SK-N-SH (cell line): ENCODE measurements around the gene ARHGAP6. TPM values are rescaled to one million over a fixed set of nuclear protein-coding genes. Genes with fewer than 3 reads are reported as not detected.

Experiments
- CTCF ChIA-PET: fragments of 300-600, 350-600 bp; formaldehyde crosslinking; extraction: SDS; loops from one replicate; lab custom pipeline; 2021; lab: Yijun Ruan, JAX
- POLR2A ChIA-PET: fragments of 350-600 bp; sonication (Branson Sonifier 250); formaldehyde crosslinking; extraction: SDS; loops from one replicate; lab custom pipeline; 2020; ENCODE audit warnings: antibody characterized with exemption, inconsistent platforms; lab: Yijun Ruan, JAX
- DNase-seq: peaks from one replicate; pipeline ENCODE4 v3.0.0; 2012
- H2AFZ ChIP-seq: fragments of 200-600 bp; sonication (generic); 2 replicates; pipeline ENCODE4 v1.8.1; 2016; ENCODE audit warnings: antibody characterized with exemption, mild to moderate bottlenecking, low read depth
- H3F3A ChIP-seq: fragments of 200-600 bp; sonication (generic); replicated peaks from 2 replicates; pipeline ENCODE3; 2016; ENCODE audit warnings: antibody characterized with exemption, mild to moderate bottlenecking; ENCODE audit not compliant: insufficient read depth
- H3K27ac ChIP-seq, 2 experiments: fragments of 200-500 bp in 1 of 2; fragments of 200-600 bp in 1 of 2; sonication (Bioruptor generic) in 1 of 2; sonication (generic), shearing (Covaris generic) in 1 of 2; 2 replicates each; pipeline versions ENCODE4 v1.5.1 to v1.6.1; 2014 to 2016; ENCODE audit warnings: low read depth in 2 of 2, inconsistent platforms in 1 of 2, low read length in 1 of 2, mild to moderate bottlenecking in 1 of 2, mixed read lengths in 1 of 2
- H3K27me3 ChIP-seq: fragments of 200-600 bp; sonication (generic), shearing (Covaris generic); 2 replicates; pipeline ENCODE4 v1.6.1; 2016; ENCODE audit warnings: mixed run types; ENCODE audit not compliant: insufficient read depth
- H3K36me3 ChIP-seq, 2 experiments: fragments of 200-500 bp in 1 of 2; fragments of 200-600 bp in 1 of 2; sonication (Bioruptor generic) in 1 of 2; sonication (generic) in 1 of 2; replicated peaks in 1 of 2; 2 replicates each; pipeline versions ENCODE3 to v1.5.1; 2014 to 2016; ENCODE audit warnings: low read length in 1 of 2, mild to moderate bottlenecking in 1 of 2; ENCODE audit not compliant: insufficient read depth in 2 of 2, control insufficient read depth in 1 of 2
- H3K4me1 ChIP-seq, 2 experiments: fragments of 200-500 bp in 1 of 2; fragments of 200-600 bp in 1 of 2; sonication (Bioruptor generic) in 1 of 2; sonication (generic), shearing (Covaris generic) in 1 of 2; 2 replicates each; pipeline versions ENCODE4 v1.5.1 to v1.6.1; 2014 to 2016; ENCODE audit warnings: low read depth in 1 of 2, low read length in 1 of 2, mixed run types in 1 of 2; ENCODE audit not compliant: insufficient read depth in 2 of 2, control insufficient read depth in 1 of 2
- H3K4me2 ChIP-seq: fragments of 200-600 bp; sonication (generic), shearing (Covaris generic); 2 replicates; pipeline ENCODE4 v1.6.1; 2017; ENCODE audit warnings: mixed run types
- H3K4me3 ChIP-seq, 2 experiments: fragments of 200-500 bp in 1 of 2; fragments of 200-600 bp in 1 of 2; sonication (Bioruptor generic) in 1 of 2; sonication (generic), shearing (Covaris generic) in 1 of 2; 2 replicates each; pipeline versions ENCODE4 v1.5.1 to v1.8.1; 2014 to 2016; ENCODE audit warnings: low read depth in 2 of 2, inconsistent platforms in 1 of 2, low read length in 1 of 2, mild to moderate bottlenecking in 1 of 2, mixed read lengths in 1 of 2, moderate library complexity in 1 of 2
- H3K79me2 ChIP-seq: fragments of 200-600 bp; sonication (generic); 2 replicates; pipeline ENCODE4 v1.8.1; 2017; ENCODE audit warnings: mild to moderate bottlenecking; ENCODE audit not compliant: insufficient read depth
- H3K9ac ChIP-seq: fragments of 200-600 bp; sonication (generic); 2 replicates; pipeline ENCODE4 v1.6.1; 2017; ENCODE audit warnings: mixed run types
- H3K9me2 ChIP-seq: fragments of 200-600 bp; sonication (generic); 2 replicates; pipeline ENCODE4 v1.6.1; 2017; ENCODE audit warnings: mixed run types
- H3K9me3 ChIP-seq: fragments of 200-600 bp; sonication (generic); 2 replicates; pipeline ENCODE4 v1.6.1; 2017; ENCODE audit warnings: mixed run types, mild to moderate bottlenecking, moderate library complexity
- H4K20me1 ChIP-seq: fragments of 200-600 bp; sonication (generic); 2 replicates; pipeline ENCODE4 v1.6.1; 2017; ENCODE audit warnings: mild to moderate bottlenecking, mixed run types; ENCODE audit not compliant: insufficient read depth
- CHD2 ChIP-seq: fragments of 150-350 bp; IDR thresholded peaks from 2 replicates; pipeline ENCODE4 v1.6.1; 2018; ENCODE audit warnings: low read length; ENCODE audit not compliant: partially characterized antibody
- EP300 ChIP-seq, 2 experiments: IDR thresholded peaks; 2 replicates each; pipeline versions ENCODE4 v1.4.0 to v1.6.1; 2012; ENCODE audit warnings: borderline replicate concordance in 1 of 2, low read depth in 1 of 2, low read length in 1 of 2
- EZH2phosphoT487 ChIP-seq: fragments of 200-600 bp; sonication (generic); IDR thresholded peaks from 2 replicates; pipeline ENCODE4 v1.6.1; 2017; ENCODE audit warnings: low read depth, mixed run types, mild to moderate bottlenecking, antibody characterized with exemption, moderate library complexity, borderline replicate concordance
- FOSL2 ChIP-seq: IDR thresholded peaks from 2 replicates; pipeline ENCODE4 v1.4.0; 2012; ENCODE audit warnings: low read depth, mild to moderate bottlenecking, moderate library complexity, borderline replicate concordance
- FOXM1 ChIP-seq: IDR thresholded peaks from 2 replicates; pipeline ENCODE4 v1.4.0; 2012; ENCODE audit warnings: low read depth, mild to moderate bottlenecking
- GATA2 ChIP-seq: sonication (generic); formaldehyde crosslinking; IDR thresholded peaks from 2 replicates; pipeline ENCODE4 v1.5.0; 2020; ENCODE audit warnings: mild to moderate bottlenecking, missing genetic modification reagents
- MAX ChIP-seq: IDR thresholded peaks from 2 replicates; pipeline ENCODE4 v1.4.0; 2012; ENCODE audit warnings: low read depth
- MXI1 ChIP-seq: IDR thresholded peaks from 2 replicates; pipeline ENCODE4 v1.6.1; 2012; ENCODE audit warnings: mild to moderate bottlenecking, low read depth, low read length, improper control_type of control experiment
- NFIC ChIP-seq: IDR thresholded peaks from 2 replicates; pipeline ENCODE4 v1.4.0; 2012; ENCODE audit warnings: borderline replicate concordance
- NRF1 ChIP-seq: IDR thresholded peaks from 2 replicates; pipeline ENCODE4 v1.6.1; 2012; ENCODE audit warnings: low read depth, mild to moderate bottlenecking, low read length
- POLR2AphosphoS5 ChIP-seq: IDR thresholded peaks from 2 replicates; pipeline ENCODE4 v1.6.1; 2012; ENCODE audit warnings: low read depth, low read length
- RAD21 ChIP-seq: IDR thresholded peaks from 2 replicates; pipeline ENCODE4 v1.6.1; 2012; ENCODE audit warnings: mild to moderate bottlenecking, low read length
- RCOR1 ChIP-seq: fragments of 150-350 bp; IDR thresholded peaks from 2 replicates; pipeline ENCODE4 v1.6.1; 2017; ENCODE audit warnings: antibody characterized with exemption, low read length
- RXRA ChIP-seq: IDR thresholded peaks from 2 replicates; pipeline ENCODE4 v1.4.0; 2012; ENCODE audit warnings: low read depth, mild to moderate bottlenecking, borderline replicate concordance
- SMC3 ChIP-seq: IDR thresholded peaks from 2 replicates; pipeline ENCODE4 v1.6.1; 2012; ENCODE audit warnings: low read depth, low read length, improper control_type of control experiment
- TAF1 ChIP-seq: IDR thresholded peaks from 2 replicates; pipeline ENCODE4 v1.6.1; 2012; ENCODE audit warnings: low read depth, mild to moderate bottlenecking, low read length, moderate library complexity, borderline replicate concordance
- TCF12 ChIP-seq: IDR thresholded peaks from 2 replicates; pipeline ENCODE4 v1.4.0; 2012
- USF1 ChIP-seq: IDR thresholded peaks from 2 replicates; pipeline ENCODE4 v1.4.0; 2012; ENCODE audit warnings: low read depth, borderline replicate concordance
- WGBS: methylation state at CpG from one replicate; pipeline ENCODE4 v1.1.6; 2017; ENCODE audit warnings: low lambda C conversion rate; 5-methylcytosine and 5-hydroxymethylcytosine counted together
- polyA plus RNA-seq, 3 experiments: library from polyadenylated mRNA; depleted of rRNA; stranded (reverse); fragments of >200 nt; gene quantifications; 2 replicates each; pipeline ENCODE4 v1.2.3, GENCODE V29; 2012

ARHGAP6 gene
- polyA plus RNA-seq, 1 of the 3 experiments (the other 2 are of a cell fraction) = 0.16 TPM

GRCh38 chrX:11337292-11338009, 328.3 kb downstream of the ARHGAP6 start:
- H2AFZ ChIP-seq = no peak overlapping the region
- no peaks in the 10 kb centered on the region for H4K20me1 ChIP-seq
- no peaks in the 10 kb centered on the region for H3K4me1 ChIP-seq
- no peaks in the 10 kb centered on the region for H3K36me3 ChIP-seq
- CTCF ChIA-PET = interaction anchor here (0.9 kb wide), 1 partner anchor 44 kb away, joined by 3 read pairs; no protein-coding TSS in a partner anchor
- H3F3A ChIP-seq = no peaks in the 10 kb centered on the region
- H3K79me2 ChIP-seq = no peaks in the 10 kb centered on the region
- no peaks in the 10 kb centered on the region for H3K9me3 ChIP-seq
- TF ChIP-seq RCOR1 (no peak), SMC3 (no peak)
- DNase-seq = no peak
- POLR2A ChIA-PET = no interaction called here
- peaks cover 4% of the 10 kb centered on the region; the same call in 1 of the 2 replicates for H3K27me3 ChIP-seq
- no peak overlapping the region for H3K27ac ChIP-seq
- no peaks in the 10 kb centered on the region for H3K9me2 ChIP-seq
- no peak overlapping the region for H3K4me3 ChIP-seq
- H3K4me2 ChIP-seq = no peak overlapping the region
- 29% methylated on average over 1 of the region's 1 CpG for WGBS
- H3K9ac ChIP-seq = no peak overlapping the region

GRCh38 chrX:11336201-11336600, 329.5 kb downstream of the ARHGAP6 start:
- H3K36me3 ChIP-seq = no peaks in the 10 kb centered on the region
- no peak overlapping the region for H3K9ac ChIP-seq
- ChIA-PET POLR2A (no interaction called here), CTCF (no interaction called here)
- H3K79me2 ChIP-seq = no peaks in the 10 kb centered on the region
- H3K27me3 ChIP-seq = peaks cover 4% of the 10 kb centered on the region; the same call in 1 of the 2 replicates
- no peak overlapping the region for H3K4me3 ChIP-seq
- H3K9me2 ChIP-seq = no peaks in the 10 kb centered on the region
- no peak for DNase-seq
- no peak overlapping the region for H3K4me2 ChIP-seq
- H3F3A ChIP-seq = no peaks in the 10 kb centered on the region
- H2AFZ ChIP-seq = no peak overlapping the region
- H4K20me1 ChIP-seq = no peaks in the 10 kb centered on the region
- TF ChIP-seq NRF1 (no peak), EP300 (IDR thresholded peaks at IDR 0.05; ENCODE audit: borderline replicate concordance in 1 of 2, low read depth in 1 of 2, low read length in 1 of 2) (no peak), NFIC (no peak), TAF1 (no peak), FOSL2 (no peak), POLR2AphosphoS5 (no peak), EZH2phosphoT487 (no peak), MXI1 (no peak), CHD2 (no peak), USF1 (no peak), MAX (no peak), RAD21 (no peak), GATA2 (CRISPR knock-in tag) (no peak), FOXM1 (no peak), TCF12 (no peak), RXRA (no peak)
- H3K4me1 ChIP-seq = no peaks in the 10 kb centered on the region
- WGBS = 56% methylated on average over 2 of the region's 2 CpGs
- no peak overlapping the region for H3K27ac ChIP-seq
- H3K9me3 ChIP-seq = no peaks in the 10 kb centered on the region
